Measurements from ENCODE around the gene NELFE.

NELFE gene

GRCh38 chr6:31927863-31928671, 30.7 kb downstream of the NELFE start:
- DNase-seq (ENCODE audit: low read depth): no peak
- TF ChIP-seq CTCF (IDR thresholded peaks at IDR 0.05; ENCODE audit: low read length, missing control alignments): no peak
- no peak overlapping the region for H3K4me3 ChIP-seq (replicated peaks; ENCODE audit: low read depth, low read length)

- no peak for TF ChIP-seq CTCF (IDR thresholded peaks at IDR 0.05; ENCODE audit: low read length, missing control alignments)
- no peak within 1 kb of the TSS for H3K4me3 ChIP-seq (replicated peaks; ENCODE audit: low read depth, low read length)
- no peak for DNase-seq (ENCODE audit: low read depth)
Observed at GRCh38 chr6:31927242-31927862, 31.4 kb downstream of the NELFE start, which contains the start of gene C2. Gene C2, plus strand, starts transcription at chr6:31927717. Its CDS starts 36 bp downstream, at chr6:31927753.

- TF ChIP-seq CTCF (IDR thresholded peaks at IDR 0.05; ENCODE audit: low read length, missing control alignments): peak; percentile 26
- no peak overlapping the region for H3K4me3 ChIP-seq (replicated peaks; ENCODE audit: low read depth, low read length)
- DNase-seq (ENCODE audit: low read depth): peak; percentile 29
Observed at GRCh38 chr6:31922942-31923341, 35.8 kb downstream of the NELFE start.

- peak; percentile 25 for DNase-seq (ENCODE audit: low read depth)
- no peak overlapping the region for H3K4me3 ChIP-seq (replicated peaks; ENCODE audit: low read depth, low read length)
- TF ChIP-seq CTCF (IDR thresholded peaks at IDR 0.05; ENCODE audit: low read length, missing control alignments): no peak
Observed at GRCh38 chr6:31920811-31921210, 38.0 kb downstream of the NELFE start.

GRCh38 chr6:31919624-31920303, 39.0 kb downstream of the NELFE start:
- no peak for DNase-seq (ENCODE audit: low read depth)
- no peak overlapping the region for H3K4me3 ChIP-seq (replicated peaks; ENCODE audit: low read depth, low read length)
- TF ChIP-seq CTCF (IDR thresholded peaks at IDR 0.05; ENCODE audit: low read length, missing control alignments): no peak

- peak; percentile 18 for DNase-seq (ENCODE audit: low read depth)
- no peak overlapping the region for H3K4me3 ChIP-seq (replicated peaks; ENCODE audit: low read depth, low read length)
- TF ChIP-seq CTCF (IDR thresholded peaks at IDR 0.05; ENCODE audit: low read length, missing control alignments): no peak
Observed at GRCh38 chr6:31918069-31918720, 40.6 kb downstream of the NELFE start.

Measured in fibroblast of pulmonary artery (primary cell).